Measurements from ENCODE around the gene AK9. TPM values are rescaled to one million over a fixed set of nuclear protein-coding genes. Genes with fewer than 3 reads are reported as not detected.

The AK9 gene
- total and polyA plus RNA-seq, 12 donors = 1.9 to 9.9 (median 5.4) TPM

DNA sequence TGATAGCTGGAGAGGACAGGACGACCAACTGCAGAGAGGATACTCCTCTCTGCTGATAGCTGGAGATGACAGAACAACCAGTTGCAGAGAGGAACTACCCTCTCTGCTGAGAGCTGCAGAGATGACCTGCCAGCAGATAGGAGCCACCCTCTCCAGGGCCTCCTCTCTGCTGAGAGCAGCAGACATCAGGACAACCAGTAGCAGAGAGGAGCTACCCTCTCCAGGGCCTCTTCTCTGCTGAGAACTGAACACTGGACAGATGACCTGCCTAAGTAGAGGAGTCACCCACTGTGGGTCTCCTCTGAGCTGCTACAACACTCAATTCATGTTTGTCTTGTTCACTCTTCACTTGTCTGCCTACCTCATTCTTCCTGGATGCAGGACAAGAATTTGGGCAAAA is 180.6 kb downstream of the AK9 start:
- peaks cover 0 to 7% of the 10 kb centered on the region in 2 donors for H3K4me1 ChIP-seq (replicated peaks in 1 of 2)
- WGBS, 4 donors = 95 to 100% (median 99%) methylated on average over 1 of the region's 1 CpG
- no peaks in the 10 kb centered on the region for H3K27me3 ChIP-seq
- intact Hi-C loops (cut with DNase I) = no loop called here
- H3K27ac ChIP-seq = no peak overlapping the region
- TF ChIP-seq POLR2A (IDR thresholded peaks at IDR 0.05) = no peak
- TF ChIP-seq, protein P1, sequence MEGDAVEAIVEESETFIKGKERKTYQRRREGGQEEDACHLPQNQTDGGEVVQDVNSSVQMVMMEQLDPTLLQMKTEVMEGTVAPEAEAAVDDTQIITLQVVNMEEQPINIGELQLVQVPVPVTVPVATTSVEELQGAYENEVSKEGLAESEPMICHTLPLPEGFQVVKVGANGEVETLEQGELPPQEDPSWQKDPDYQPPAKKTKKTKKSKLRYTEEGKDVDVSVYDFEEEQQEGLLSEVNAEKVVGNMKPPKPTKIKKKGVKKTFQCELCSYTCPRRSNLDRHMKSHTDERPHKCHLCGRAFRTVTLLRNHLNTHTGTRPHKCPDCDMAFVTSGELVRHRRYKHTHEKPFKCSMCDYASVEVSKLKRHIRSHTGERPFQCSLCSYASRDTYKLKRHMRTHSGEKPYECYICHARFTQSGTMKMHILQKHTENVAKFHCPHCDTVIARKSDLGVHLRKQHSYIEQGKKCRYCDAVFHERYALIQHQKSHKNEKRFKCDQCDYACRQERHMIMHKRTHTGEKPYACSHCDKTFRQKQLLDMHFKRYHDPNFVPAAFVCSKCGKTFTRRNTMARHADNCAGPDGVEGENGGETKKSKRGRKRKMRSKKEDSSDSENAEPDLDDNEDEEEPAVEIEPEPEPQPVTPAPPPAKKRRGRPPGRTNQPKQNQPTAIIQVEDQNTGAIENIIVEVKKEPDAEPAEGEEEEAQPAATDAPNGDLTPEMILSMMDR (IDR thresholded peaks at IDR 0.05) = no peak
- no peaks in the 10 kb centered on the region for H3K36me3 ChIP-seq (replicated peaks in 1 of 2)
- DNase-seq = no peak
- H3K4me3 ChIP-seq = no peak overlapping the region
- H3K9me3 ChIP-seq (replicated peaks in 1 of 3) = no peaks in the 10 kb centered on the region

DNA sequence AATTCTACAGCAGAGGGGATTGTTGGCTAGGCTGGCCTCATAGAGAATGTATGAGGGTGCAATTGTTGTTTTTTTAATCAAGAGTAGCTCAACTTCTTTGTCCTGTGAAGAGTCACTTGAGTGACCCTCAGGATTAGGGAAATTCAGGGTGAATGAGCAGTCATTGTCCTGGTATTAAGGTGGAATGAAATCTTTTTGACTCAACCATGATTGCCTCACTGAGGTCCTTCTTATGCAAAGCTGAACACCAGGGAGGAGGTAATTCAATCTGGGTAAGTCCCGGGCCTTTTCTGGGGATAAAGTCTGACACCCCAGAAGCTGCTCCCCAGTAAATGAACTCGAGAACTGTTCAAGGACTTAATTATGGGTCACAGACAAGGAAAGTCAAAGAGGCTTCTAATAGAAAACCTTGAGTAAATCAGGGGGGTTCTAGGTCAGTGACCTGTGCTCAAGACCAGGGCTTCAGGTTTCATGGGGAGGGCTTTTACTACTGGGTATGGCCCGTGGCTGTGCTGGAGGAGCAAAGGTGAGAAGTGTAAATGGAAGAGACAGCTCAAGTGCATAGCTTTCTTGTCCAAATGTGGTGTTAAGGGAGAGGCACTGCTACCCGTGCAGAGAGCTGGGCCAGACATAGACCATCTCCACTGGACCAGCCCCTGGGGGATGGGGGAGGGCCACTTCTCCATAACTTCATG is 182.7 kb downstream of the AK9 start:
- Histone ChIP-seq H3K4me3 (no peak overlapping the region), H3K4me1 (replicated peaks in 1 of 2) (peaks cover 0 to 7% of the 10 kb centered on the region in 2 donors), H3K36me3 (replicated peaks in 1 of 2) (no peaks in the 10 kb centered on the region), H3K27ac (no peak overlapping the region), H3K27me3 (no peaks in the 10 kb centered on the region), H3K9me3 (replicated peaks in 1 of 3) (no peaks in the 10 kb centered on the region)
- intact Hi-C loops (cut with DNase I) = no loop called here
- no peak for DNase-seq
- WGBS, 4 donors = 79 to 92% (median 80%) methylated on average over 4 of the region's 4 CpGs
- TF ChIP-seq POLR2A (IDR thresholded peaks at IDR 0.05) = no peak
- TF ChIP-seq, protein P1 (IDR thresholded peaks at IDR 0.05) = no peak

DNA sequence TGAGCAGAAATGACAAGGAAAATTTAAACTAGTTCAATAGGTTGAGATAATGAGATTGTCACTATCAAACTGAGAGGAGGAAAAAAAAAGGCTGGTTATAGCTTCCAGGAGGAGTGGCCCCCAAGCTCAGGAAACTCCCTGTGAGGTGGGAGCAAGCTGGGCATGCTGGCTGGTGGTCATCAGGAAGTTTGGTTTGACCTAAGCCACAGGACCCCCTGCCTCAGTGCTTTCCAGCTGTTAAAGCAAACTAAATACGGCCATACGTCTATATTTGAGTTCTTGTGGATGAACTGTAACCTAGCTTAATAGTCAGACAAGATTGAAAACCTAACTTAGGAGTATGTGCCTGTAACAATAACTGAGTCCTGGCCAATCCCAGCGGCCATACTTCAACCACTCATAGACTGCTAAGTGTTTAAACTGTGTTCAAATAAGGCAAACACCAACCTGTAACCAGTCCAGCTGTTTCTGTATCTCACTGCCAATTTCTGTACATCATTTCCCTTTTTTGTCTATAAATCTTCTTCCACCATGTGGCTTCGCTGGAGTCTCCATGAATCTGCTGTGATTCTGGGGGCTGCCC is 183.4 kb downstream of the AK9 start:
- Histone ChIP-seq H3K36me3 (replicated peaks in 1 of 2) (no peaks in the 10 kb centered on the region), H3K4me1 (replicated peaks in 1 of 2) (peaks cover 0 to 7% of the 10 kb centered on the region in 2 donors), H3K27me3 (no peaks in the 10 kb centered on the region), H3K4me3 (no peak overlapping the region), H3K27ac (no peak overlapping the region), H3K9me3 (replicated peaks in 1 of 3) (no peaks in the 10 kb centered on the region)
- 79 to 85% (median 81%) methylated on average over 4 of the region's 4 CpGs for WGBS, 4 donors
- no peak for TF ChIP-seq POLR2A (IDR thresholded peaks at IDR 0.05)
- TF ChIP-seq, protein P1 (IDR thresholded peaks at IDR 0.05) = no peak
- intact Hi-C loops (cut with DNase I) = no loop called here
- no peak for DNase-seq

DNA sequence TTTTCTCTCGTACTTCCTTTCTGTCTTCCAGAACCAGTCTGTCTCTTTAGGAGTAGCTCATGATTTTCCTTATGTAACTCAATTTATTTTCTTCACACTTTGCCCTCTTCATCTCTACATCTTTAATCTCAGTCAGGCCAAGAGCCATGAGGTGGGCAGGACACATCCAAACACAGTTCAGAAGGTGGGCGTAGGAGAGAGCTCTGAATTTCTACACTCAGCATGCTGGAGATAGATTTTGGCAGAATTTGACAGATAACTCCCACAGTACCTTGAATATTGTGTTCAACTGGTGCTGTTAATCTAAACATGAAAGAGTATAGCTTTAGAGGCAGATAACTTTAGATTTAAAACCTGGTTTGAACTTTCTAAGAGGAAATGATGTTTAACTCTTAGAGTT is 184.2 kb downstream of the AK9 start:
- peaks cover 0 to 2% of the 10 kb centered on the region in 2 donors for H3K4me1 ChIP-seq (replicated peaks in 1 of 2)
- DNase-seq = no peak
- no peaks in the 10 kb centered on the region for H3K36me3 ChIP-seq (replicated peaks in 1 of 2)
- no peak overlapping the region for H3K27ac ChIP-seq
- TF ChIP-seq, protein P1 (IDR thresholded peaks at IDR 0.05) = no peak
- no peak for TF ChIP-seq POLR2A (IDR thresholded peaks at IDR 0.05)
- H3K9me3 ChIP-seq (replicated peaks in 1 of 3) = no peaks in the 10 kb centered on the region
- WGBS, 4 donors = 87 to 97% (median 92%) methylated on average over 2 of the region's 2 CpGs
- intact Hi-C loops (cut with DNase I) = no loop called here
- H3K4me3 ChIP-seq = no peak overlapping the region
- no peaks in the 10 kb centered on the region for H3K27me3 ChIP-seq
